WTC11 (cell line): ENCODE measurements around the gene ZNF648. TPM values are rescaled to one million over a fixed set of nuclear protein-coding genes. Genes with fewer than 3 reads are reported as not detected.

Experiments used
- ATAC-seq: fragments of 200-7000 bp; cut with Tn5 transposase; 2 replicates; pipeline ENCODE4 v1.10.0; 2021; ENCODE audit warnings: mild to moderate bottlenecking, moderate library complexity
- CTCF ChIA-PET: fragments of 300-600 bp; sonication (Branson Sonifier 250); formaldehyde crosslinking; loops from one replicate; lab custom pipeline; 2021; ENCODE audit warnings: antibody characterized with exemption; lab: Charles Lee
- POLR2A ChIA-PET: fragments of 350-600 bp; sonication (Branson Sonifier 250); formaldehyde crosslinking; loops from one replicate; lab custom pipeline; 2021; ENCODE audit warnings: antibody characterized with exemption; lab: Charles Lee
- DNase-seq: peaks from one replicate; pipeline ENCODE4 v3.0.0; 2021; ENCODE audit warnings: low spot score
- H3K27ac Mint-ChIP-seq: 2 replicates; pipeline ENCODE4 v1.8.0; 2021; ENCODE audit warnings: mixed read lengths
- H3K27me3 Mint-ChIP-seq: 2 replicates; pipeline ENCODE4 v1.8.0; 2021; ENCODE audit warnings: low read depth, mild to moderate bottlenecking, moderate library complexity, mixed read lengths
- H3K36me3 Mint-ChIP-seq: 2 replicates; pipeline ENCODE4 v1.8.0; 2021; ENCODE audit warnings: mixed read lengths
- H3K4me1 Mint-ChIP-seq: 2 replicates; pipeline ENCODE4 v1.8.0; 2022; ENCODE audit warnings: mixed read lengths
- H3K4me3 Mint-ChIP-seq: 2 replicates; pipeline ENCODE4 v1.8.0; 2021; ENCODE audit warnings: mild to moderate bottlenecking, moderate library complexity, mixed read lengths
- H3K9me3 Mint-ChIP-seq: 2 replicates; pipeline ENCODE4 v1.8.0; 2021; ENCODE audit warnings: mixed read lengths
- ATF1 ChIP-seq: sonication (generic); formaldehyde crosslinking; IDR thresholded peaks from 2 replicates; pipeline ENCODE4 v1.8.1; 2023; ENCODE audit warnings: mild to moderate bottlenecking, moderate library complexity, missing genetic modification reagents
- CBFB ChIP-seq: sonication (generic); formaldehyde crosslinking; IDR thresholded peaks from 2 replicates; pipeline ENCODE4 v1.8.1; 2022; ENCODE audit warnings: mild to moderate bottlenecking, low read depth, missing genetic modification reagents
- CREM ChIP-seq: sonication (generic); formaldehyde crosslinking; IDR thresholded peaks from 2 replicates; pipeline ENCODE4 v1.8.1; 2022; ENCODE audit warnings: mild to moderate bottlenecking, missing genetic modification reagents, moderate library complexity
- ELF4 ChIP-seq: sonication (generic); formaldehyde crosslinking; IDR thresholded peaks from 2 replicates; pipeline ENCODE4 v1.8.1; 2022; ENCODE audit warnings: low read depth, mild to moderate bottlenecking, moderate library complexity, missing genetic modification reagents
- ESRRA ChIP-seq: sonication (generic); formaldehyde crosslinking; IDR thresholded peaks from 2 replicates; pipeline ENCODE4 v1.8.1; 2022; ENCODE audit warnings: mild to moderate bottlenecking, missing genetic modification reagents, borderline replicate concordance
- FOXP1 ChIP-seq: sonication (generic); formaldehyde crosslinking; IDR thresholded peaks from 2 replicates; pipeline ENCODE4 v1.8.0; 2022; ENCODE audit warnings: missing genetic modification reagents, mild to moderate bottlenecking, moderate library complexity, borderline replicate concordance
- GTF2I ChIP-seq: fragments of 250-450 bp; sonication (Bioruptor Pico); conservative IDR thresholded peaks from 2 replicates; pipeline ENCODE4 v1.4.0; 2021; ENCODE audit warnings: mild to moderate bottlenecking
- JAZF1 ChIP-seq: fragments of 250-450 bp; sonication (Bioruptor Pico); IDR thresholded peaks from 2 replicates; pipeline ENCODE4 v1.9.0; 2021; ENCODE audit warnings: moderate library complexity, mild to moderate bottlenecking, inconsistent platforms
- MAX ChIP-seq: sonication (generic); formaldehyde crosslinking; IDR thresholded peaks from 2 replicates; pipeline ENCODE4 v1.8.0; 2022; ENCODE audit warnings: mild to moderate bottlenecking, missing genetic modification reagents
- NR1H2 ChIP-seq: sonication (generic); formaldehyde crosslinking; IDR thresholded peaks from 2 replicates; pipeline ENCODE4 v1.9.0; 2021; ENCODE audit warnings: mild to moderate bottlenecking, moderate library complexity, missing genetic modification reagents
- PRDM15 ChIP-seq: sonication (generic); formaldehyde crosslinking; IDR thresholded peaks from 2 replicates; pipeline ENCODE4 v1.8.0; 2022; ENCODE audit warnings: missing genetic modification reagents
- SMAD3 ChIP-seq: sonication (generic); formaldehyde crosslinking; IDR thresholded peaks from 2 replicates; pipeline ENCODE4 v1.8.0; 2022; ENCODE audit warnings: missing genetic modification reagents, mild to moderate bottlenecking, borderline replicate concordance
- TCF7 ChIP-seq: sonication (generic); formaldehyde crosslinking; IDR thresholded peaks from 2 replicates; pipeline ENCODE4 v1.8.0; 2022; ENCODE audit warnings: mild to moderate bottlenecking, low read depth, missing genetic modification reagents, moderate library complexity
- TEAD1 ChIP-seq: sonication (generic); formaldehyde crosslinking; IDR thresholded peaks from 2 replicates; pipeline ENCODE4 v1.8.0; 2022; ENCODE audit warnings: mild to moderate bottlenecking, missing genetic modification reagents
- ZBTB21 ChIP-seq: sonication (generic); formaldehyde crosslinking; IDR thresholded peaks from 2 replicates; pipeline ENCODE4 v1.8.1; 2023; ENCODE audit warnings: mild to moderate bottlenecking, missing genetic modification reagents, borderline replicate concordance
- ZNF396 ChIP-seq: fragments of 250-450 bp; sonication (Bioruptor Pico); IDR thresholded peaks from 2 replicates; pipeline ENCODE4 v1.8.0; 2021; ENCODE audit warnings: mild to moderate bottlenecking, moderate library complexity, borderline replicate concordance
- total RNA-seq: library from RNA; stranded (reverse); gene quantifications from 3 replicates; pipeline ENCODE4 v1.2.3, GENCODE V29; 2021
- TF ChIP-seq, protein P1 (sequence below): fragments of 250-450 bp; sonication (Bioruptor Pico); IDR thresholded peaks from 2 replicates; pipeline ENCODE4 v1.9.0; 2021; ENCODE audit warnings: mild to moderate bottlenecking
- TF ChIP-seq, protein P2 (sequence below): sonication (generic); formaldehyde crosslinking; IDR thresholded peaks from 2 replicates; pipeline ENCODE4 v1.8.0; 2022; ENCODE audit warnings: mild to moderate bottlenecking, missing genetic modification reagents
- TF ChIP-seq, protein P3 (sequence below): fragments of 250-450 bp; sonication (Bioruptor Pico); IDR thresholded peaks from 2 replicates; pipeline ENCODE4 v1.9.0; 2021; ENCODE audit warnings: moderate library complexity, mild to moderate bottlenecking, inconsistent platforms, borderline replicate concordance
- TF ChIP-seq, protein P4 (sequence below): fragments of 250-450 bp; sonication (Bioruptor Pico); IDR thresholded peaks from 2 replicates; pipeline ENCODE4 v1.9.0; 2021; ENCODE audit warnings: mild to moderate bottlenecking
- TF ChIP-seq, protein P5 (sequence below): sonication (generic); formaldehyde crosslinking; IDR thresholded peaks from 2 replicates; pipeline ENCODE4 v1.8.1; 2023; ENCODE audit warnings: mild to moderate bottlenecking, missing genetic modification reagents

Gene ZNF648
- total RNA-seq, 1 experiment from 2014 or later = 0.17 TPM

GRCh38 chr1:182064611-182065010 lies 3.1 kb upstream of the ZNF648 start (continued):
- TF ChIP-seq, protein P1, sequence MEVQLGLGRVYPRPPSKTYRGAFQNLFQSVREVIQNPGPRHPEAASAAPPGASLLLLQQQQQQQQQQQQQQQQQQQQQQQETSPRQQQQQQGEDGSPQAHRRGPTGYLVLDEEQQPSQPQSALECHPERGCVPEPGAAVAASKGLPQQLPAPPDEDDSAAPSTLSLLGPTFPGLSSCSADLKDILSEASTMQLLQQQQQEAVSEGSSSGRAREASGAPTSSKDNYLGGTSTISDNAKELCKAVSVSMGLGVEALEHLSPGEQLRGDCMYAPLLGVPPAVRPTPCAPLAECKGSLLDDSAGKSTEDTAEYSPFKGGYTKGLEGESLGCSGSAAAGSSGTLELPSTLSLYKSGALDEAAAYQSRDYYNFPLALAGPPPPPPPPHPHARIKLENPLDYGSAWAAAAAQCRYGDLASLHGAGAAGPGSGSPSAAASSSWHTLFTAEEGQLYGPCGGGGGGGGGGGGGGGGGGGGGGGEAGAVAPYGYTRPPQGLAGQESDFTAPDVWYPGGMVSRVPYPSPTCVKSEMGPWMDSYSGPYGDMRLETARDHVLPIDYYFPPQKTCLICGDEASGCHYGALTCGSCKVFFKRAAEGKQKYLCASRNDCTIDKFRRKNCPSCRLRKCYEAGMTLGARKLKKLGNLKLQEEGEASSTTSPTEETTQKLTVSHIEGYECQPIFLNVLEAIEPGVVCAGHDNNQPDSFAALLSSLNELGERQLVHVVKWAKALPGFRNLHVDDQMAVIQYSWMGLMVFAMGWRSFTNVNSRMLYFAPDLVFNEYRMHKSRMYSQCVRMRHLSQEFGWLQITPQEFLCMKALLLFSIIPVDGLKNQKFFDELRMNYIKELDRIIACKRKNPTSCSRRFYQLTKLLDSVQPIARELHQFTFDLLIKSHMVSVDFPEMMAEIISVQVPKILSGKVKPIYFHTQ = no peak

DNA sequence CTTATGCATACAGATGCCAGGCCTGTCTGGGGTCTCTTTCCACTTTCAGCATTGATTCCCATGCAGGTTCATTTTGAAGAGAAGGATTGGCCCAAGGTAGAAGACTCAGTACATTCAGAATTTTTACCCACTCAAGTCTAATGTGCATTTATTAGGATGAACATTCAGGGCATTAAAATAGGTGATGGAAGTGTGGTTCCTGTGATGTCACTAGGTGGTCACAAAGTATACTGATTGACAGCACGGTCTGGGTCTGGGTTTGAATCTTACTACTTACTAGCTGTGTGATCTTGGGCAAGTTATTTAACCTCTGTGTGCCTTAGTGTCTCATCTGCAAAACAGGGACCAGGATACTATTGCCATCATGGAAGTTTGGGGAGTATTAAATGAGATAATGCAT lies 711 bp upstream of the ZNF648 start:
- Mint-ChIP-seq H3K9me3 (peaks cover 17% of the 10 kb centered on the region), H3K36me3 (no peaks in the 10 kb centered on the region), H3K4me3 (no peak overlapping the region), H3K27ac (no peak overlapping the region), H3K27me3 (peaks cover 11% of the 10 kb centered on the region)
- ATAC-seq (no peak), DNase-seq (no peak)
- CTCF ChIA-PET = interaction anchor here (1.7 kb wide), 1 partner anchor 19 kb away, joined by 10 read pairs; no protein-coding TSS in a partner anchor
- POLR2A ChIA-PET = no interaction called here
- no peak for TF ChIP-seq ESRRA (CRISPR knock-in tag)
- TF ChIP-seq FOXP1 (CRISPR knock-in tag) = no peak
- TF ChIP-seq ELF4 = no peak
- TF ChIP-seq, protein P2, sequence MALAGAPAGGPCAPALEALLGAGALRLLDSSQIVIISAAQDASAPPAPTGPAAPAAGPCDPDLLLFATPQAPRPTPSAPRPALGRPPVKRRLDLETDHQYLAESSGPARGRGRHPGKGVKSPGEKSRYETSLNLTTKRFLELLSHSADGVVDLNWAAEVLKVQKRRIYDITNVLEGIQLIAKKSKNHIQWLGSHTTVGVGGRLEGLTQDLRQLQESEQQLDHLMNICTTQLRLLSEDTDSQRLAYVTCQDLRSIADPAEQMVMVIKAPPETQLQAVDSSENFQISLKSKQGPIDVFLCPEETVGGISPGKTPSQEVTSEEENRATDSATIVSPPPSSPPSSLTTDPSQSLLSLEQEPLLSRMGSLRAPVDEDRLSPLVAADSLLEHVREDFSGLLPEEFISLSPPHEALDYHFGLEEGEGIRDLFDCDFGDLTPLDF = no peak
- TF ChIP-seq, protein P3, sequence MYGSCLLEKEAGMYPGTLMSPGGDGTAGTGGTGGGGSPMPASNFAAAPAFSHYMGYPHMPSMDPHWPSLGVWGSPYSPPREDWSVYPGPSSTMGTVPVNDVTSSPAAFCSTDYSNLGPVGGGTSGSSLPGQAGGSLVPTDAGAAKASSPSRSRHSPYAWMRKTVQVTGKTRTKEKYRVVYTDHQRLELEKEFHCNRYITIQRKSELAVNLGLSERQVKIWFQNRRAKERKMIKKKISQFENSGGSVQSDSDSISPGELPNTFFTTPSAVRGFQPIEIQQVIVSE = no peak
- no peak for TF ChIP-seq GTF2I (CRISPR knock-in tag)
- TF ChIP-seq, protein P4, sequence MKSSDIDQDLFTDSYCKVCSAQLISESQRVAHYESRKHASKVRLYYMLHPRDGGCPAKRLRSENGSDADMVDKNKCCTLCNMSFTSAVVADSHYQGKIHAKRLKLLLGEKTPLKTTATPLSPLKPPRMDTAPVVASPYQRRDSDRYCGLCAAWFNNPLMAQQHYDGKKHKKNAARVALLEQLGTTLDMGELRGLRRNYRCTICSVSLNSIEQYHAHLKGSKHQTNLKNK = no peak
- TF ChIP-seq ZNF396 (CRISPR knock-in tag) = no peak
- TF ChIP-seq ATF1 = no peak
- TF ChIP-seq MAX (CRISPR knock-in tag) = no peak
- no peak for TF ChIP-seq CREM (CRISPR knock-in tag)
- TF ChIP-seq SMAD3 (CRISPR knock-in tag) = no peak
- no peak for TF ChIP-seq JAZF1 (CRISPR knock-in tag)
- TF ChIP-seq TCF7 (CRISPR knock-in tag) = no peak
- no peak for TF ChIP-seq PRDM15
- TF ChIP-seq TEAD1 (CRISPR knock-in tag) = no peak
- TF ChIP-seq, protein P5, sequence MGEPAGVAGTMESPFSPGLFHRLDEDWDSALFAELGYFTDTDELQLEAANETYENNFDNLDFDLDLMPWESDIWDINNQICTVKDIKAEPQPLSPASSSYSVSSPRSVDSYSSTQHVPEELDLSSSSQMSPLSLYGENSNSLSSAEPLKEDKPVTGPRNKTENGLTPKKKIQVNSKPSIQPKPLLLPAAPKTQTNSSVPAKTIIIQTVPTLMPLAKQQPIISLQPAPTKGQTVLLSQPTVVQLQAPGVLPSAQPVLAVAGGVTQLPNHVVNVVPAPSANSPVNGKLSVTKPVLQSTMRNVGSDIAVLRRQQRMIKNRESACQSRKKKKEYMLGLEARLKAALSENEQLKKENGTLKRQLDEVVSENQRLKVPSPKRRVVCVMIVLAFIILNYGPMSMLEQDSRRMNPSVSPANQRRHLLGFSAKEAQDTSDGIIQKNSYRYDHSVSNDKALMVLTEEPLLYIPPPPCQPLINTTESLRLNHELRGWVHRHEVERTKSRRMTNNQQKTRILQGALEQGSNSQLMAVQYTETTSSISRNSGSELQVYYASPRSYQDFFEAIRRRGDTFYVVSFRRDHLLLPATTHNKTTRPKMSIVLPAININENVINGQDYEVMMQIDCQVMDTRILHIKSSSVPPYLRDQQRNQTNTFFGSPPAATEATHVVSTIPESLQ (CRISPR knock-in tag) = no peak
- TF ChIP-seq ZBTB21 = no peak
- TF ChIP-seq NR1H2 = no peak
- TF ChIP-seq CBFB (CRISPR knock-in tag) = no peak
- TF ChIP-seq, all 79 proteins: peak for 0
- no peaks in the 10 kb centered on the region for H3K4me1 Mint-ChIP-seq
